Parathyroid adenoma (tissue), 2 donors: ENCODE data around the gene SPEM2.
A peak's percentile ranks its signal among the peaks of the same experiment; 100 is the strongest.
"Not testable (repeated sequence)": the region's sequence is repeated elsewhere in the genome, so short reads cannot be mapped to it uniquely, and the experiment has no call there.

Experiments
- H2AFZ ChIP-seq: fragments of 300-600 bp; sonication (generic); one replicate; pipeline ENCODE4 v1.7.0; 2017; ENCODE audit warnings: antibody characterized with exemption, mild to moderate bottlenecking
- H3K27ac ChIP-seq: fragments of 300-600 bp; sonication (generic); one replicate; pipeline ENCODE4 v1.7.0; 2017
- H3K27me3 ChIP-seq: fragments of 300-600 bp; sonication (generic); one replicate; pipeline ENCODE4 v1.7.0; 2017; ENCODE audit warnings: low read length; ENCODE audit not compliant: control insufficient read depth, insufficient read depth
- H3K36me3 ChIP-seq: fragments of 300-600 bp; sonication (generic); one replicate; pipeline ENCODE4 v1.7.0; 2017; ENCODE audit warnings: low read length; ENCODE audit not compliant: control insufficient read depth, insufficient read depth
- H3K4me1 ChIP-seq: fragments of 300-600 bp; sonication (generic); one replicate; pipeline ENCODE4 v1.7.0; 2017; ENCODE audit warnings: control low read depth
- H3K4me2 ChIP-seq: fragments of 300-600 bp; sonication (generic); one replicate; pipeline ENCODE4 v1.7.0; 2017; ENCODE audit warnings: low read length
- H3K4me3 ChIP-seq: fragments of 300-600 bp; sonication (generic); one replicate; pipeline ENCODE4 v1.7.0; 2017; ENCODE audit warnings: low read depth, low read length
- H3K79me2 ChIP-seq: fragments of 300-600 bp; sonication (generic); one replicate; pipeline ENCODE4 v1.7.0; 2017; ENCODE audit warnings: control low read depth
- H3K9ac ChIP-seq: fragments of 300-600 bp; sonication (generic); one replicate; pipeline ENCODE4 v1.7.0; 2017; ENCODE audit warnings: mild to moderate bottlenecking
- H3K9me3 ChIP-seq: fragments of 300-600 bp; sonication (generic); one replicate; pipeline ENCODE4 v1.7.0; 2017; ENCODE audit warnings: low read length; ENCODE audit not compliant: control insufficient read depth
- CTCF ChIP-seq: fragments of 300-600 bp; sonication (generic); IDR thresholded peaks from one replicate; pipeline ENCODE4 v1.7.0; 2017; ENCODE audit warnings: antibody characterized with exemption, mild to moderate bottlenecking
- donor health status: primary hyperparathyroidism.

Gene SPEM2

GRCh38 chr17:7471729-7472128 lies 46.3 kb downstream of the SPEM2 start:
- peaks cover 47% of the 10 kb centered on the region for H3K4me1 ChIP-seq
- peaks cover 81% of the 10 kb centered on the region for H3K79me2 ChIP-seq
- peak overlapping the region; percentile 89 for H3K27ac ChIP-seq
- H3K36me3 ChIP-seq: no peaks in the 10 kb centered on the region
- H3K9me3 ChIP-seq: no peaks in the 10 kb centered on the region
- no peak overlapping the region for H3K9ac ChIP-seq
- no peaks in the 10 kb centered on the region for H3K27me3 ChIP-seq
- no peak overlapping the region for H3K4me3 ChIP-seq
- TF ChIP-seq CTCF: no peak
- no peak overlapping the region for H2AFZ ChIP-seq
- no peak overlapping the region for H3K4me2 ChIP-seq

- H3K9ac ChIP-seq, H3K4me2 ChIP-seq, H2AFZ ChIP-seq, H3K4me3 ChIP-seq, H3K27me3 ChIP-seq, H3K9me3 ChIP-seq, H3K36me3 ChIP-seq: not testable (repeated sequence)
- H3K79me2 ChIP-seq: peaks cover 78% of the 10 kb centered on the region
- H3K27ac ChIP-seq: peak overlapping the region; percentile 99
- peaks cover 35% of the 10 kb centered on the region for H3K4me1 ChIP-seq
These were observed 49.4 kb downstream of the SPEM2 start for GRCh38 chr17:7474767-7475166.

- H3K4me1 ChIP-seq: peaks cover 37% of the 10 kb centered on the region
- H3K79me2 ChIP-seq: peaks cover 74% of the 10 kb centered on the region
- H3K4me3 ChIP-seq: peak overlapping the region; percentile 23
- H3K4me2 ChIP-seq: peak overlapping the region; percentile 60
- no peak overlapping the region for H2AFZ ChIP-seq
- H3K27ac ChIP-seq: peak overlapping the region; percentile 99
- TF ChIP-seq CTCF: no peak
- H3K36me3 ChIP-seq: no peaks in the 10 kb centered on the region
- no peak overlapping the region for H3K9ac ChIP-seq
- H3K27me3 ChIP-seq: no peaks in the 10 kb centered on the region
- no peaks in the 10 kb centered on the region for H3K9me3 ChIP-seq
These were observed 50.5 kb downstream of the SPEM2 start for GRCh38 chr17:7475764-7476422.

- Histone ChIP-seq H3K4me1 (peaks cover 35% of the 10 kb centered on the region), H3K36me3 (no peaks in the 10 kb centered on the region), H3K9ac (no peak overlapping the region), H3K27me3 (no peaks in the 10 kb centered on the region), H2AFZ (no peak overlapping the region), H3K9me3 (no peaks in the 10 kb centered on the region), H3K79me2 (peaks cover 72% of the 10 kb centered on the region), H3K27ac (peak overlapping the region; percentile 99), H3K4me3 (peak overlapping the region; percentile 23), H3K4me2 (peak overlapping the region; percentile 60)
- TF ChIP-seq CTCF: no peak
These were observed 51.1 kb downstream of the SPEM2 start for GRCh38 chr17:7476494-7476893.

- Histone ChIP-seq H2AFZ (no peak overlapping the region), H3K79me2 (peaks cover 73% of the 10 kb centered on the region), H3K4me1 (peaks cover 30% of the 10 kb centered on the region), H3K4me3 (peak overlapping the region; percentile 71), H3K9ac (no peak overlapping the region), H3K4me2 (peak overlapping the region; percentile 60), H3K36me3 (no peaks in the 10 kb centered on the region), H3K27me3 (no peaks in the 10 kb centered on the region), H3K9me3 (no peaks in the 10 kb centered on the region), H3K27ac (peak overlapping the region; percentile 99)
- TF ChIP-seq CTCF: no peak
These were observed 51.5 kb downstream of the SPEM2 start for GRCh38 chr17:7476951-7477350.
